ENCODE measurements around the gene TOX3. TPM values are rescaled to one million over a fixed set of nuclear protein-coding genes. Genes with fewer than 3 reads are reported as not detected.

The TOX3 gene
- total RNA-seq, 1 donor from 2014 or later = not detected

DNA sequence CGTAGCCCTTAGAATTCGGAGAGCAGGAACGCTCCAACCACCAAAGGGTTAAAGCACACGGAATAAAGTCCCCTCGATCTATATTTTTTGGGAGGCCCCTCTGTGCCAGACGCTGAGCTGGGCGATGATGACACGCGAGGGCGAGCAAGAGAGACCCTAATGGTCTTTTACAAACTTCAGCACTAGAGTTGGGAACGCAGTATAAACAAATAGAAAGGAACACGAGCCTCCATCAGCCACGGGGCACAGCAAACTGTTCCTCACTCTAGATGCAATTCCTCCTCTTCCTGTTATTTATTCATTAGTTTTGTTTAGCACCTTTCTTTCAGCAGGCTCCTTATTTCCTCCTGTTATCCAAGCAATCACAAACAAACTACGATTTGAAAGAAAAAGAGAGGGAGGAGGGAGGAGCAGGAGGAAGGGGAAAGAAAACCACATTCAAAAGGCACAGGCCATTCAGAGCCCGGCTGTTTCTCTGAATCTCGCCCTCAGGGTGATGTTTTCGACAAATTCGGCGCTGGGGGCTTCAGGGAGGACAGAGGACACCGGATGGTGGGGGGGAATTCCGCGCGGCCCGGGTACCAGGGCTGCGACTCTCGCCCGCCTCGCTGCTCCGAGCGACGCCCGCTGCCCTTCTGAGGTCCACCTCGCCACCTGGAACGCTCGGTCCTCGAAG lies 1.6 kb downstream of the TOX3 start:
- Mint-ChIP-seq H3K4me1 (peaks cover 10% of the 10 kb centered on the region), H3K27me3 (peaks cover 28% of the 10 kb centered on the region), H3K9me3 (no peaks in the 10 kb centered on the region), H3K36me3 (ENCODE audit: low read depth) (no peaks in the 10 kb centered on the region), H3K27ac (no peak overlapping the region), H3K4me3 (no peak overlapping the region)
- ATAC-seq (ENCODE audit: low read depth) (no peak), DNase-seq (no peak)
- intact Hi-C loops (cut with micrococcal nuclease) = no loop called here
- CTCF ChIA-PET = no interaction called here
- POLR2A ChIA-PET = no interaction called here
- TF ChIP-seq, protein P1, sequence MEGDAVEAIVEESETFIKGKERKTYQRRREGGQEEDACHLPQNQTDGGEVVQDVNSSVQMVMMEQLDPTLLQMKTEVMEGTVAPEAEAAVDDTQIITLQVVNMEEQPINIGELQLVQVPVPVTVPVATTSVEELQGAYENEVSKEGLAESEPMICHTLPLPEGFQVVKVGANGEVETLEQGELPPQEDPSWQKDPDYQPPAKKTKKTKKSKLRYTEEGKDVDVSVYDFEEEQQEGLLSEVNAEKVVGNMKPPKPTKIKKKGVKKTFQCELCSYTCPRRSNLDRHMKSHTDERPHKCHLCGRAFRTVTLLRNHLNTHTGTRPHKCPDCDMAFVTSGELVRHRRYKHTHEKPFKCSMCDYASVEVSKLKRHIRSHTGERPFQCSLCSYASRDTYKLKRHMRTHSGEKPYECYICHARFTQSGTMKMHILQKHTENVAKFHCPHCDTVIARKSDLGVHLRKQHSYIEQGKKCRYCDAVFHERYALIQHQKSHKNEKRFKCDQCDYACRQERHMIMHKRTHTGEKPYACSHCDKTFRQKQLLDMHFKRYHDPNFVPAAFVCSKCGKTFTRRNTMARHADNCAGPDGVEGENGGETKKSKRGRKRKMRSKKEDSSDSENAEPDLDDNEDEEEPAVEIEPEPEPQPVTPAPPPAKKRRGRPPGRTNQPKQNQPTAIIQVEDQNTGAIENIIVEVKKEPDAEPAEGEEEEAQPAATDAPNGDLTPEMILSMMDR (IDR thresholded peaks at IDR 0.05) = no peak

DNA sequence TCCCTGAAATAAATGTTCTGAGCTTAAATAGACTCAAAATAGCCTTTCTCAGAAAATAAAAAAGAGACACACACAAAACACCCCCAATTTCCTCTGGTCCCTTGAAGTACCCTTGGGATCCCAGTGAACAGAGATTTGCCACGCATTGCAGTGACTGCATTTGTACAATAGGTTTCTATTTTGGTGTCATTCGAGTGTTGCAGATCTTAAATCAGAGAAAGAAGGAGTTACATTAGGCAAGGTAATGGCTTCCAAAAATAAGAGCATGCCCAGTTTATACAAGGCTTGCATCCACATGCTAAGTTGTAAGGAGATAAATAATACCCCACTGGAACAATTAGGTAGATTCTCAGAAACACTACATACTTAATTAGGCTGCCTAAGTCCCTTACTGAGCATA lies 2.2 kb downstream of the TOX3 start:
- no peak for DNase-seq
- H3K9me3 Mint-ChIP-seq = no peaks in the 10 kb centered on the region
- intact Hi-C loops (cut with micrococcal nuclease) = no loop called here
- no peaks in the 10 kb centered on the region for H3K36me3 Mint-ChIP-seq (ENCODE audit: low read depth)
- CTCF ChIA-PET = no interaction called here
- no peak for ATAC-seq (ENCODE audit: low read depth)
- H3K27ac Mint-ChIP-seq = no peak overlapping the region
- H3K4me1 Mint-ChIP-seq = peaks cover 10% of the 10 kb centered on the region
- peaks cover 25% of the 10 kb centered on the region for H3K27me3 Mint-ChIP-seq
- TF ChIP-seq, protein P1 (IDR thresholded peaks at IDR 0.05) = no peak
- POLR2A ChIA-PET = no interaction called here
- H3K4me3 Mint-ChIP-seq = no peak overlapping the region

DNA sequence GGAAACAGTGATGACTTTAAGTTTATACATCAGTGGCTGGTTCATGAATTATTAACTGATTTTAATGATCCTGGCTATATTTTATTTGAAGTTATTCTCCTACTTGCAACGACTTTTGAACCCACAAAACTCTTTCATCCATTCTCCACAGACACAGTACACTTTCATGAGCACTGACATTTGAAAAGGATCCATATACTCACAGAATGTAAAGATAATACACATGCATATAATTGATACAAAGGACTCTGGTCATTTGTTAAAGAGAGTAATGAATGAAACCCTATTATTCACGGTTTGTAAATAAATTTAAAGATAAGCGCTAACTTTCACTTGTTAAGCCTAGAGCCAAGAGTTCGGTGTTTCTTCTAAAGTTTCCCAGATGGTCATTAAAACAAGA lies 3.3 kb downstream of the TOX3 start:
- Mint-ChIP-seq H3K27ac (no peak overlapping the region), H3K4me3 (no peak overlapping the region), H3K4me1 (peaks cover 10% of the 10 kb centered on the region), H3K36me3 (ENCODE audit: low read depth) (no peaks in the 10 kb centered on the region), H3K27me3 (peaks cover 23% of the 10 kb centered on the region), H3K9me3 (no peaks in the 10 kb centered on the region)
- intact Hi-C loops (cut with micrococcal nuclease) = no loop called here
- no peak for ATAC-seq (ENCODE audit: low read depth)
- TF ChIP-seq, protein P1 (IDR thresholded peaks at IDR 0.05) = no peak
- no peak for DNase-seq
- POLR2A ChIA-PET = no interaction called here
- CTCF ChIA-PET = no interaction called here

DNA sequence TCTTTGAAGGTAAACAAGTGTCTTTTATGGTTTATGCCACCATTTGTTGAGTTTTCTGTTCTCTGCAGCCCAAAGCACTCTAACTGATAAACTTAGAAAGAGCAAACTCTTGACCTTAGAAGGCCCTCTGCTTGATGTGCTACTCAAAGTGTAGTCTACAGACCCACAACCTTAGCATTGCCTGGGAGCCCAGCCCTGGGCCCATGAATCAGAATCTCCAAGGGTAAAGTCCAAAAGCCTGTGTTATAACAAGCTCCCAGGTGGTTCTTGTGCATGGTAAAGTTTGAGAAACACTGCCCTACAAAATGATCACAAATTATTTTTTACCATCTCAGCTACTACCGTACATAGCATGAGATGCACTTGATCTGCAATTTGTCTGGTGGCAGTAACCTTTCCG lies 6.0 kb downstream of the TOX3 start:
- CTCF ChIA-PET = no interaction called here
- no peak overlapping the region for H3K4me3 Mint-ChIP-seq

DNA sequence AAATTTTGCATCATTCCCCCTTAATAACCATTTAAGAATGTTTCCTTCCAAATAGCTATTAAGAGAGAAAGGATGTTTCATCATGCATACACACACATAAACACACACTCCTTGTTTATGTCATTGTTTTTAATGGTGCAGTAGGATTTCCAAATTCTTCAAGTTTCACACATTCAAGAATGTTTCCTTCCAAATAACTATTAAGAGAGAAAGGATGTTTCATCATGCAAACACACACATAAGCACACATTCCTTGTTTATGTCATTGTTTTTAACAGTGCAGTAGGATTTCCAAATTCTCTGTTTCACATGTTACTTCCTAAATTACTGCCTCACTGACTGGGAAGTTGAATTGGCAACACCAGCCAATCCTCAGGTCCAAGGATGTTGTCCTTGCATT lies 7.8 kb downstream of the TOX3 start:
- CTCF ChIA-PET = no interaction called here
- intact Hi-C loops (cut with micrococcal nuclease) = no loop called here
- no peak overlapping the region for H3K27ac Mint-ChIP-seq
- no peak for DNase-seq
- no peak for ATAC-seq (ENCODE audit: low read depth)
- H3K27me3 Mint-ChIP-seq = peaks cover 3% of the 10 kb centered on the region
- no peaks in the 10 kb centered on the region for H3K4me1 Mint-ChIP-seq
- POLR2A ChIA-PET = no interaction called here
- H3K9me3 Mint-ChIP-seq = no peaks in the 10 kb centered on the region
- TF ChIP-seq, protein P1 (IDR thresholded peaks at IDR 0.05) = no peak
- no peaks in the 10 kb centered on the region for H3K36me3 Mint-ChIP-seq (ENCODE audit: low read depth)
- H3K4me3 Mint-ChIP-seq = no peak overlapping the region

More for the DNA sequence above, 6.0 kb downstream of the TOX3 start:
- H3K36me3 Mint-ChIP-seq (ENCODE audit: low read depth) = no peaks in the 10 kb centered on the region
- no peaks in the 10 kb centered on the region for H3K9me3 Mint-ChIP-seq
- TF ChIP-seq, protein P1 (IDR thresholded peaks at IDR 0.05) = no peak
- POLR2A ChIA-PET = no interaction called here
- DNase-seq (no peak), ATAC-seq (ENCODE audit: low read depth) (no peak)
- peaks cover 3% of the 10 kb centered on the region for H3K4me1 Mint-ChIP-seq
- H3K27me3 Mint-ChIP-seq = peaks cover 14% of the 10 kb centered on the region
- H3K27ac Mint-ChIP-seq = no peak overlapping the region
- intact Hi-C loops (cut with micrococcal nuclease) = no loop called here
